Measurements from ENCODE around the gene MYO18B. TPM values are rescaled to one million over a fixed set of nuclear protein-coding genes. Genes with fewer than 3 reads are reported as not detected.

The MYO18B gene
- total RNA-seq, 1 donor from 2014 or later = not detected

DNA sequence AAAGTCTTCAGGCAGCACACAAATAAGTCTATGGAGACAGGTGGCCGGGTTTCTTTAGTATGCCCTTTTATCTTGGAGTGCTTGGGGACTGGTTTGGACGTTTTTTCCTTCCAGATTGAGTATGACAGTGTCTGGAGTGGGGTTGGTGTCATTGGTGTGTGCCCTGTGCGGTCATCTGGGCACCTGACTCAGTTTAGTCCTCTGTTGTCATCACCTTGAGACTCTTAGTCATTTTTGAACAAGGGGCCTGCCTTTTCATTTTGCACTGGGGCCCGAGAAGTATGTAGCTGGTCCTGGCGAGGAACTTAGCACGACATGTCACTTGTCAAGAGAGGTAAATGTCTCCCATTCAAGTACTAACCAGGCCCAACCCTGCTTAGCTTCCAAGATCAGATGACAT, 27.2 kb upstream of the MYO18B start:
- no peaks in the 10 kb centered on the region for H3K27me3 ChIP-seq (ENCODE audit: low read depth)
- peaks cover 68% of the 10 kb centered on the region for H3K36me3 ChIP-seq
- H3K4me3 ChIP-seq = no peak overlapping the region
- intact Hi-C loops (cut with DNase I) = no loop called here
- H3K4me1 ChIP-seq = no peaks in the 10 kb centered on the region
- no peak for TF ChIP-seq CTCF (IDR thresholded peaks at IDR 0.05)
- ATAC-seq (no peak), DNase-seq (no peak)
- no peak overlapping the region for H3K27ac ChIP-seq
- no peaks in the 10 kb centered on the region for H3K9me3 ChIP-seq

GRCh38 chr22:25716637-25717036, 25.4 kb upstream of the MYO18B start:
- Histone ChIP-seq H3K27me3 (ENCODE audit: low read depth) (no peaks in the 10 kb centered on the region), H3K4me3 (no peak overlapping the region), H3K27ac (no peak overlapping the region), H3K36me3 (peaks cover 58% of the 10 kb centered on the region), H3K4me1 (no peaks in the 10 kb centered on the region), H3K9me3 (no peaks in the 10 kb centered on the region)
- no peak for TF ChIP-seq CTCF (IDR thresholded peaks at IDR 0.05)
- DNase-seq (no peak), ATAC-seq (no peak)
- intact Hi-C loops (cut with DNase I) = no loop called here

- Histone ChIP-seq H3K36me3 (peaks cover 56% of the 10 kb centered on the region), H3K9me3 (no peaks in the 10 kb centered on the region), H3K27me3 (ENCODE audit: low read depth) (no peaks in the 10 kb centered on the region), H3K4me3 (no peak overlapping the region), H3K27ac (no peak overlapping the region), H3K4me1 (no peaks in the 10 kb centered on the region)
- DNase-seq = no peak
- TF ChIP-seq CTCF (IDR thresholded peaks at IDR 0.05) = no peak
- intact Hi-C loops (cut with DNase I) = no loop called here
- no peak for ATAC-seq
Observed at GRCh38 chr22:25718135-25718840, 23.7 kb upstream of the MYO18B start.

DNA sequence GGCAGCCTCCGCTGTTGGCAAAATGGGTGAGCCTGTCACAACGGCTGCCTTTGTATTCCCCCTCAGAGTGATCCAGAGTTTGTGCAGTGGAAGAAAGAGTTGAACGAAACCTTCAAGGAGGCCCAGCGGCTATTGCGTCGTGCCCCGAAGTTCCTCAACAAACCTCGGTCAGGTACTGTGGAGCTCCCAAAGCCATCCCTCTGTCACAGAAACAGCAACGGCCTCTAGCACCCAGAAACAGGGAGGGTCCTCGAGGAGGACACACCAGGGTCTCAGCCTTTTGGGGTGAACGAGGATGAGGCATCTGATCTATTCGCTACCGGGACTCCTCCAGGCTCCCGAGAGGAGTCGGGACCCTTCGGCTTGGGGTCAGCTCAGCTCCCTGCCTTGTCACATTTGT, 19.8 kb upstream of the MYO18B start:
- TF ChIP-seq CTCF (IDR thresholded peaks at IDR 0.05) = no peak
- ATAC-seq = no peak
- no peak overlapping the region for H3K27ac ChIP-seq
- DNase-seq = no peak
- H3K4me1 ChIP-seq = no peaks in the 10 kb centered on the region
- H3K27me3 ChIP-seq (ENCODE audit: low read depth) = no peaks in the 10 kb centered on the region
- intact Hi-C loops (cut with DNase I) = no loop called here
- H3K9me3 ChIP-seq = no peaks in the 10 kb centered on the region
- H3K36me3 ChIP-seq = peaks cover 33% of the 10 kb centered on the region
- no peak overlapping the region for H3K4me3 ChIP-seq

- Histone ChIP-seq H3K27me3 (ENCODE audit: low read depth) (no peaks in the 10 kb centered on the region), H3K4me1 (no peaks in the 10 kb centered on the region), H3K9me3 (no peaks in the 10 kb centered on the region), H3K4me3 (no peak overlapping the region), H3K27ac (no peak overlapping the region), H3K36me3 (peaks cover 32% of the 10 kb centered on the region)
- intact Hi-C loops (cut with DNase I) = no loop called here
- ATAC-seq = no peak
- TF ChIP-seq CTCF (IDR thresholded peaks at IDR 0.05) = no peak
- no peak for DNase-seq
Observed at GRCh38 chr22:25722626-25723025, 19.4 kb upstream of the MYO18B start.

Data from lower lobe of right lung (tissue), 2 donors.